ENCODE data around the gene ARHGAP26. TPM values are rescaled to one million over a fixed set of nuclear protein-coding genes. Genes with fewer than 3 reads are reported as not detected.

Gene ARHGAP26
- polyA plus RNA-seq, 1 donor from 2014 or later: 0.83 TPM

DNA sequence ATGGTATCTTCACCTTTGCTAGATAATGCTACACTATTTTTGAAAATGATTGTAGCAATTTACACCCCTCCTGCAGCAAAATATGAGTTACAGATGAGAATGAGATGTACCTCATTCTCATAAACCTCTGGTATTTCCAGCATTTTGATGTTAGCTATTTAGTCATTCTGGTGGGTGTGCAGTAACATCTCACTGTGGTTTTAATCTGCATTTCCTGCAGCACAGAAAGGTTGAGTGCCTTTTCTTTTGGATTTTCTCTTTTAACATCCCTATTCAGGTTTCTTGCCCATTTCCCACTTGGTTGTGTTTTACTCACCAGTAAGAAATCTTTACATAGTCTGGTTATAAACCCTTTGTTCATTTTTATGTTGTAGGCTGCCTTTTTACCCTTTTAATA is 427.1 kb downstream of the ARHGAP26 start:
- no peaks in the 10 kb centered on the region for H3K9me2 ChIP-seq (ENCODE audit: insufficient read depth, low read length)
- no peaks in the 10 kb centered on the region for H3K79me2 ChIP-seq (replicated peaks; ENCODE audit: insufficient read depth, low read length)
- no peak overlapping the region for H3K9ac ChIP-seq (ENCODE audit: low read length)
- H3K4me3 ChIP-seq (ENCODE audit: low read length): no peak overlapping the region
- no peaks in the 10 kb centered on the region for H3K36me3 ChIP-seq (ENCODE audit: insufficient read depth, low read length)
- H4K20me1 ChIP-seq (ENCODE audit: insufficient read depth): no peaks in the 10 kb centered on the region
- H3K9me3 ChIP-seq (ENCODE audit: low read length): no peaks in the 10 kb centered on the region
- H3K27me3 ChIP-seq (ENCODE audit: insufficient read depth, low read depth, low read length): no peaks in the 10 kb centered on the region
- no peak overlapping the region for H3K4me2 ChIP-seq (ENCODE audit: low read length)
- TF ChIP-seq MXI1 (conservative IDR thresholded peaks at IDR 0.05; ENCODE audit: poor library complexity, severe bottlenecking): no peak
- no peak overlapping the region for H3K27ac ChIP-seq (ENCODE audit: low read length)
- H2AFZ ChIP-seq (ENCODE audit: low read depth, low read length): no peak overlapping the region
- no peaks in the 10 kb centered on the region for H3F3A ChIP-seq (ENCODE audit: insufficient read depth, low read length, poor library complexity, severe bottlenecking)

GRCh38 chr5:143198332-143198731 is 428.2 kb downstream of the ARHGAP26 start:
- H3K9me2 ChIP-seq (ENCODE audit: insufficient read depth, low read length): no peaks in the 10 kb centered on the region
- H3K79me2 ChIP-seq (replicated peaks; ENCODE audit: insufficient read depth, low read length): no peaks in the 10 kb centered on the region
- H3F3A ChIP-seq (ENCODE audit: insufficient read depth, low read length, poor library complexity, severe bottlenecking): no peaks in the 10 kb centered on the region
- no peak overlapping the region for H2AFZ ChIP-seq (ENCODE audit: low read depth, low read length)
- no peaks in the 10 kb centered on the region for H3K9me3 ChIP-seq (ENCODE audit: low read length)
- no peak overlapping the region for H3K27ac ChIP-seq (ENCODE audit: low read length)
- no peak overlapping the region for H3K9ac ChIP-seq (ENCODE audit: low read length)
- H3K27me3 ChIP-seq (ENCODE audit: insufficient read depth, low read depth, low read length): no peaks in the 10 kb centered on the region
- H3K36me3 ChIP-seq (ENCODE audit: insufficient read depth, low read length): no peaks in the 10 kb centered on the region
- TF ChIP-seq, protein P1, sequence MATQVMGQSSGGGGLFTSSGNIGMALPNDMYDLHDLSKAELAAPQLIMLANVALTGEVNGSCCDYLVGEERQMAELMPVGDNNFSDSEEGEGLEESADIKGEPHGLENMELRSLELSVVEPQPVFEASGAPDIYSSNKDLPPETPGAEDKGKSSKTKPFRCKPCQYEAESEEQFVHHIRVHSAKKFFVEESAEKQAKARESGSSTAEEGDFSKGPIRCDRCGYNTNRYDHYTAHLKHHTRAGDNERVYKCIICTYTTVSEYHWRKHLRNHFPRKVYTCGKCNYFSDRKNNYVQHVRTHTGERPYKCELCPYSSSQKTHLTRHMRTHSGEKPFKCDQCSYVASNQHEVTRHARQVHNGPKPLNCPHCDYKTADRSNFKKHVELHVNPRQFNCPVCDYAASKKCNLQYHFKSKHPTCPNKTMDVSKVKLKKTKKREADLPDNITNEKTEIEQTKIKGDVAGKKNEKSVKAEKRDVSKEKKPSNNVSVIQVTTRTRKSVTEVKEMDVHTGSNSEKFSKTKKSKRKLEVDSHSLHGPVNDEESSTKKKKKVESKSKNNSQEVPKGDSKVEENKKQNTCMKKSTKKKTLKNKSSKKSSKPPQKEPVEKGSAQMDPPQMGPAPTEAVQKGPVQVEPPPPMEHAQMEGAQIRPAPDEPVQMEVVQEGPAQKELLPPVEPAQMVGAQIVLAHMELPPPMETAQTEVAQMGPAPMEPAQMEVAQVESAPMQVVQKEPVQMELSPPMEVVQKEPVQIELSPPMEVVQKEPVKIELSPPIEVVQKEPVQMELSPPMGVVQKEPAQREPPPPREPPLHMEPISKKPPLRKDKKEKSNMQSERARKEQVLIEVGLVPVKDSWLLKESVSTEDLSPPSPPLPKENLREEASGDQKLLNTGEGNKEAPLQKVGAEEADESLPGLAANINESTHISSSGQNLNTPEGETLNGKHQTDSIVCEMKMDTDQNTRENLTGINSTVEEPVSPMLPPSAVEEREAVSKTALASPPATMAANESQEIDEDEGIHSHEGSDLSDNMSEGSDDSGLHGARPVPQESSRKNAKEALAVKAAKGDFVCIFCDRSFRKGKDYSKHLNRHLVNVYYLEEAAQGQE (IDR thresholded peaks at IDR 0.05; ENCODE audit: borderline replicate concordance): no peak
- no peak for TF ChIP-seq MXI1 (conservative IDR thresholded peaks at IDR 0.05; ENCODE audit: poor library complexity, severe bottlenecking)
- TF ChIP-seq RAD21 (conservative IDR thresholded peaks at IDR 0.05): no peak
- no peak for TF ChIP-seq CTCF (IDR thresholded peaks at IDR 0.05; ENCODE audit: poor library complexity, severe bottlenecking)
- TF ChIP-seq EZH2 (IDR thresholded peaks at IDR 0.05; ENCODE audit: borderline replicate concordance, insufficient read depth, low read length, poor library complexity, severe bottlenecking): no peak
- TF ChIP-seq EP300 (conservative IDR thresholded peaks at IDR 0.05; ENCODE audit: poor library complexity, severe bottlenecking): no peak
- H3K4me3 ChIP-seq (ENCODE audit: low read length): no peak overlapping the region
- no peaks in the 10 kb centered on the region for H4K20me1 ChIP-seq (ENCODE audit: insufficient read depth)
- no peak overlapping the region for H3K4me2 ChIP-seq (ENCODE audit: low read length)

DNA sequence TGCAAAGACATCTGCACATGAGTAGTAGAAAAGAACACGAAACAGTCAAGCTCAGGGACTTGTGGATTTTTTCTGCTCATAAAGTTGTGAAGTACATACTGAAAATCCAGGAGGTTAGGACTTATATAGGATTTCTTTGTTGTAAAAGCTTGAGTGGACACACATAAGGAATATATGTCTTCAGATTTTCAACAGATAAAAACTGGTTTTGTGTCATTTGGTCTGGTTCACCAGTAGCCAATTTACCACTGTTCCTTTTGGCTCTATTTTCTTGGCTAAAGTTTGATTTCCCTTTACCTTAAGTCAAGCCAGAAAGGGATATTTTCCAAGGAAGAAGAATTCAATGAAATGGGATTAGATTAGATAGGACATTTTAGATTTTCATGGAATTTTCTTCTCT is 429.0 kb downstream of the ARHGAP26 start:
- Histone ChIP-seq H3K4me2 (ENCODE audit: low read length) (no peak overlapping the region), H3K36me3 (ENCODE audit: insufficient read depth, low read length) (no peaks in the 10 kb centered on the region), H3K9ac (ENCODE audit: low read length) (no peak overlapping the region), H2AFZ (ENCODE audit: low read depth, low read length) (no peak overlapping the region), H4K20me1 (ENCODE audit: insufficient read depth) (no peaks in the 10 kb centered on the region), H3K4me3 (ENCODE audit: low read length) (no peak overlapping the region), H3K79me2 (replicated peaks; ENCODE audit: insufficient read depth, low read length) (no peaks in the 10 kb centered on the region), H3K9me2 (ENCODE audit: insufficient read depth, low read length) (no peaks in the 10 kb centered on the region), H3K27ac (ENCODE audit: low read length) (no peak overlapping the region), H3K27me3 (ENCODE audit: insufficient read depth, low read depth, low read length) (no peaks in the 10 kb centered on the region), H3K9me3 (ENCODE audit: low read length) (no peaks in the 10 kb centered on the region), H3F3A (ENCODE audit: insufficient read depth, low read length, poor library complexity, severe bottlenecking) (no peaks in the 10 kb centered on the region)
- TF ChIP-seq EP300 (conservative IDR thresholded peaks at IDR 0.05; ENCODE audit: poor library complexity, severe bottlenecking) (no peak), POLR2AphosphoS5 (IDR thresholded peaks at IDR 0.05) (no peak), TAF1 (IDR thresholded peaks at IDR 0.05; ENCODE audit: low read depth) (no peak), MXI1 (conservative IDR thresholded peaks at IDR 0.05; ENCODE audit: poor library complexity, severe bottlenecking) (no peak), RAD21 (conservative IDR thresholded peaks at IDR 0.05) (no peak), EZH2 (IDR thresholded peaks at IDR 0.05; ENCODE audit: borderline replicate concordance, insufficient read depth, low read length, poor library complexity, severe bottlenecking) (no peak)
